ENCODE results near the gene COG5. TPM values are rescaled to one million over a fixed set of nuclear protein-coding genes. Genes with fewer than 3 reads are reported as not detected.

Gene COG5
- total and polyA plus RNA-seq, 2 of the 8 experiments (the other 6 are each of a cell fraction or from before 2014, with no cell fraction given) = 10.5 to 28.1 TPM

GRCh38 chr7:107253599-107253998 is 310.1 kb downstream of the COG5 start:
- Histone ChIP-seq H4K5ac (ENCODE audit: insufficient read length, low read depth, low read length) (no peak overlapping the region), H3K27ac (ENCODE audit: low read depth, low read length) (no peak overlapping the region), H2AFZ (ENCODE audit: low read length) (no peak overlapping the region), H3K18ac (ENCODE audit: extremely low read depth, low read length) (no peak overlapping the region), H3K4me1 (replicated peaks in 1 of 4; ENCODE audit: control insufficient read depth in 3 of 4, insufficient read depth in 4 of 4, low read length in 3 of 4) (no peaks in the 10 kb centered on the region), H2BK12ac (ENCODE audit: low read depth, low read length) (no peak overlapping the region), H3K23ac (ENCODE audit: insufficient read length) (no peak overlapping the region), H3K14ac (ENCODE audit: insufficient read length) (no peak overlapping the region), H3K23me2 (ENCODE audit: low read depth, low read length) (no peaks in the 10 kb centered on the region; the same call in 1 of the 2 replicates), H4K20me1 (replicated peaks in 1 of 2; ENCODE audit: control insufficient read depth in 1 of 2, insufficient read depth in 2 of 2, low read length in 2 of 2) (no peaks in the 10 kb centered on the region), H3K9me3 (ENCODE audit: insufficient read depth in 2 of 2, low read depth in 1 of 2, low read length in 1 of 2) (no peaks in the 10 kb centered on the region), H3K4ac (replicated peaks; ENCODE audit: insufficient read length, low read depth, low read length) (no peak overlapping the region), H4K91ac (replicated peaks; ENCODE audit: insufficient read length, low read length) (no peak overlapping the region), H2AK5ac (ENCODE audit: low read depth, low read length) (no peak overlapping the region), H3K4me2 (ENCODE audit: insufficient read depth in 1 of 2, low read depth in 2 of 2, low read length in 2 of 2) (no peak overlapping the region), H2BK15ac (ENCODE audit: low read length) (no peak overlapping the region), H3K56ac (replicated peaks; ENCODE audit: insufficient read length, low read depth, low read length) (no peak overlapping the region), H2BK120ac (replicated peaks; ENCODE audit: low read depth, low read length) (no peak overlapping the region), H3K79me1 (ENCODE audit: low read depth, low read length) (no peaks in the 10 kb centered on the region), H3K79me2 (ENCODE audit: control insufficient read depth in 1 of 2, insufficient read depth in 2 of 2, low read length in 2 of 2) (no peaks in the 10 kb centered on the region), H3K9ac (replicated peaks in 1 of 4; ENCODE audit: extremely low read depth in 1 of 4, low read depth in 3 of 4, low read length in 3 of 4) (no peak overlapping the region), H3K36me3 (ENCODE audit: control insufficient read depth in 2 of 4, insufficient read depth in 4 of 4, low read length in 3 of 4) (no peaks in the 10 kb centered on the region), H4K8ac (ENCODE audit: extremely low read depth, insufficient read depth, low read length) (no peak overlapping the region), H2BK5ac (ENCODE audit: low read depth, low read length) (no peak overlapping the region), H3K4me3 (ENCODE audit: extremely low read depth in 1 of 4, insufficient read depth in 2 of 4, low read depth in 3 of 4, low read length in 4 of 4) (no peak overlapping the region), H2BK20ac (ENCODE audit: low read length) (no peak overlapping the region), H3K27me3 (replicated peaks in 1 of 4; ENCODE audit: control insufficient read depth in 3 of 4, extremely low read depth in 1 of 4, insufficient read depth in 3 of 4, low read length in 3 of 4) (no peaks in the 10 kb centered on the region)
- no peak for DNase-seq (ENCODE audit: low read depth in 1 of 2, low spot score in 2 of 2)
- ChIA-PET CTCF (ENCODE audit: partially characterized antibody) (no interaction called here), POLR2A (ENCODE audit: partially characterized antibody) (no interaction called here)
- FAIRE-seq = no peak
- WGBS, 2 experiments (ENCODE audit: extremely low coverage in 1 of 2, insufficient coverage in 1 of 2, insufficient read length in 1 of 2, insufficient replicate concordance in 2 of 2, low coverage in 1 of 2, low lambda C conversion rate in 2 of 2, missing lambda C conversion rate in 1 of 2) = 97% methylated on average over 3 of the region's 3 CpGs; no CpG with 5 or more reads in 1 of the 2 experiments
- no peak for TF ChIP-seq CEBPB (IDR thresholded peaks at IDR 0.05; ENCODE audit: low read depth, low read length)
- no peak for TF ChIP-seq SIN3A (conservative IDR thresholded peaks at IDR 0.05 in 1 of 2, IDR thresholded peaks at IDR 0.05 in 1 of 2; ENCODE audit: low read depth in 1 of 2, low read length in 2 of 2)
- no peak for TF ChIP-seq SP2 (IDR thresholded peaks at IDR 0.05; ENCODE audit: low read length)
- TF ChIP-seq YY1 (IDR thresholded peaks at IDR 0.05; ENCODE audit: low read depth, low read length) = no peak
- TF ChIP-seq MAX (IDR thresholded peaks at IDR 0.05) = no peak
- TF ChIP-seq KDM5A (IDR thresholded peaks at IDR 0.05; ENCODE audit: low read length) = no peak
- no peak for TF ChIP-seq E2F6 (IDR thresholded peaks at IDR 0.05)
- no peak for TF ChIP-seq ATF2 (IDR thresholded peaks at IDR 0.05; ENCODE audit: low read length)
- no peak for TF ChIP-seq TCF12 (IDR thresholded peaks at IDR 0.05; ENCODE audit: low read depth, low read length)
- no peak for TF ChIP-seq KDM4A (IDR thresholded peaks at IDR 0.05; ENCODE audit: low read depth, low read length, severe bottlenecking)
- no peak for TF ChIP-seq CREB1 (IDR thresholded peaks at IDR 0.05)
- no peak for TF ChIP-seq GABPA (IDR thresholded peaks at IDR 0.05; ENCODE audit: borderline replicate concordance, insufficient read depth, low read length)
- no peak for TF ChIP-seq RBBP5 (IDR thresholded peaks at IDR 0.05; ENCODE audit: borderline replicate concordance, low read depth, low read length)
